BLaER1 (cell line): ENCODE data around the gene BMPR1A.

ENCODE experiments used
- H3K27ac ChIP-seq: shearing (Covaris generic); formaldehyde crosslinking; 2 replicates; pipeline ENCODE4 v1.8.1; 2022
- H3K27me3 ChIP-seq: shearing (Covaris generic); formaldehyde crosslinking; 2 replicates; pipeline ENCODE4 v1.8.1; 2022
- H3K36me3 ChIP-seq: shearing (Covaris generic); formaldehyde crosslinking; 2 replicates; pipeline ENCODE4 v1.8.1; 2022
- H3K4me1 ChIP-seq: shearing (Covaris generic); formaldehyde crosslinking; 2 replicates; pipeline ENCODE4 v1.8.1; 2022
- H3K4me2 ChIP-seq: shearing (Covaris generic); formaldehyde crosslinking; 2 replicates; pipeline ENCODE4 v1.8.1; 2022
- H3K4me3 ChIP-seq: shearing (Covaris generic); formaldehyde crosslinking; 2 replicates; pipeline ENCODE4 v1.8.1; 2022
- H3K9ac ChIP-seq: shearing (Covaris generic); formaldehyde crosslinking; 2 replicates; pipeline ENCODE4 v1.8.1; 2022
- H3K9me3 ChIP-seq: shearing (Covaris generic); formaldehyde crosslinking; 2 replicates; pipeline ENCODE4 v1.8.1; 2022
- H4K20me1 ChIP-seq: shearing (Covaris generic); formaldehyde crosslinking; 2 replicates; pipeline ENCODE4 v1.8.1; 2022
- Cebpa-rat ChIP-seq: shearing (Covaris generic); IDR thresholded peaks from 2 replicates; pipeline ENCODE4 v1.8.1; 2022

BMPR1A gene

DNA sequence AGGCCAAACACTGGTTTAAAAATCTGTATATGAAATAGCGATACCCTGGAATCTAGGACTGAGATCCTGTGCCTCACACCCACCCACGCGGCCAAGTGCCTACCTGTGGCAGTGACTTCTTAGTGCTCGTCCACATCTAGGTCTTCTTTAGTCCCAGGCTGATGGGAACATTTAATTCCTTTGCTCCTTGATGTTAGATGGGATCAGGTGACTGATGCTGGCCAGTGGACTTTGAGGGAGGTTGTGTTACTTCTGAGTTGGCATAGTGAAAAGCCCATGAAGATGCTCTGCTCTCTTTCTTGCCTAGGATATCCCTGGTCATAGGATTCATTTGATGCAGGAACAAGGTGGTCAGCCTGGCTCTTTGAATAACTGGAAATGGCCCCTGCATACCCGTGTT is 59.2 kb downstream of the BMPR1A start:
- Histone ChIP-seq H3K36me3 (no peaks in the 10 kb centered on the region), H3K4me2 (no peak overlapping the region), H3K4me1 (no peaks in the 10 kb centered on the region)

DNA sequence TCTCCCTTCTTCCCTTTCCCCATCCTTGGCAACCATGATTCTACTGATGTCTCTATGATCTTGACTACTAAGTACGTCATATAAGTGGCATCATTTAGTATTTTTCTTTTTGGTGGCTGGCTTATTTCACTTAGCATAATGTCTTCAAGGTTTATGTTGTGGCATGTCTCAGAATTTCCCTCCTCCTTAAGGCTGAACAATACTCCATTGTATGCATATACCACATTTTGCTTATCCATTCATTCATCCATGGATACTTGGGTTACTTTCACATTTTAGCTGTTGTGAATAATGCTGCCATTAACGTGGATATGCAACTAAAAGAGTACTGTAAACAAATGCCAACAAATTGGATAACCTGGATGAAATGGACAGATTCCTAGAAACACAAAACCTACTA is 60.8 kb downstream of the BMPR1A start:
- no peaks in the 10 kb centered on the region for H3K36me3 ChIP-seq
- H3K27me3 ChIP-seq: no peaks in the 10 kb centered on the region
- no peaks in the 10 kb centered on the region for H3K4me1 ChIP-seq
- H3K9me3 ChIP-seq: no peaks in the 10 kb centered on the region
- no peak overlapping the region for H3K27ac ChIP-seq
- H3K4me2 ChIP-seq: no peak overlapping the region
- no peak overlapping the region for H3K4me3 ChIP-seq
- no peaks in the 10 kb centered on the region for H4K20me1 ChIP-seq
- TF ChIP-seq Cebpa-rat: no peak
- no peak overlapping the region for H3K9ac ChIP-seq

More for the DNA sequence above, 59.2 kb downstream of the BMPR1A start:
- H3K4me3 ChIP-seq: no peak overlapping the region
- TF ChIP-seq Cebpa-rat: no peak
- H3K27ac ChIP-seq: no peak overlapping the region
- H4K20me1 ChIP-seq: no peaks in the 10 kb centered on the region
- no peak overlapping the region for H3K9ac ChIP-seq
- no peaks in the 10 kb centered on the region for H3K27me3 ChIP-seq
- H3K9me3 ChIP-seq: no peaks in the 10 kb centered on the region

- H3K4me3 ChIP-seq: no peak overlapping the region
- TF ChIP-seq Cebpa-rat: no peak
- no peaks in the 10 kb centered on the region for H3K9me3 ChIP-seq
- H3K27ac ChIP-seq: no peak overlapping the region
- no peaks in the 10 kb centered on the region for H3K36me3 ChIP-seq
- no peak overlapping the region for H3K9ac ChIP-seq
- H4K20me1 ChIP-seq: no peaks in the 10 kb centered on the region
- no peak overlapping the region for H3K4me2 ChIP-seq
- no peaks in the 10 kb centered on the region for H3K4me1 ChIP-seq
- H3K27me3 ChIP-seq: no peaks in the 10 kb centered on the region
These were observed 63.1 kb downstream of the BMPR1A start for GRCh38 chr10:86819567-86819966.

DNA sequence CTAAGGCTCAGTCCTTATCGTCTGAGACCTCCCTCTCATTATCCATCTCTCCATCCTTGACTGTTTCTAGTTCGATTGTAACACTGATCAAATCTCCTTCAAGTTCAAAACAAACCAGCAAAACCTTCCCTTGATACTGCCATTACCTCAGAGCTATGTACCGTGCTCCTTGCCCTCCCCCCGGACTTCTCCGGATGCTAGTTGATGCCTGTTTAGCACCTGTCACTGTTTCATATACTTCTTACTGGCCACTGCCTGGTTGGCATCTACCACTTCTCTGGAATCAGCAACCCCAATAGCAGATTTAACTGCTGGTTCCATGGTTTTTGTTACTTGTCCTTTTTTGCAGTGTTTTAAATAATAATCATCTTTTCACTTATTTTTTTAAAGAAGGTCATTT is 64.1 kb downstream of the BMPR1A start:
- no peak overlapping the region for H3K4me2 ChIP-seq
- no peaks in the 10 kb centered on the region for H3K4me1 ChIP-seq
- no peak for TF ChIP-seq Cebpa-rat
- no peaks in the 10 kb centered on the region for H4K20me1 ChIP-seq
- no peak overlapping the region for H3K4me3 ChIP-seq
- H3K9me3 ChIP-seq: no peaks in the 10 kb centered on the region
- no peaks in the 10 kb centered on the region for H3K36me3 ChIP-seq
- H3K27me3 ChIP-seq: no peaks in the 10 kb centered on the region
- H3K27ac ChIP-seq: no peak overlapping the region
- no peak overlapping the region for H3K9ac ChIP-seq

- no peak overlapping the region for H3K9ac ChIP-seq
- no peak overlapping the region for H3K4me3 ChIP-seq
- no peaks in the 10 kb centered on the region for H3K36me3 ChIP-seq
- H3K27ac ChIP-seq: no peak overlapping the region
- no peaks in the 10 kb centered on the region for H3K27me3 ChIP-seq
- TF ChIP-seq Cebpa-rat: no peak
- H3K9me3 ChIP-seq: no peaks in the 10 kb centered on the region
- no peaks in the 10 kb centered on the region for H4K20me1 ChIP-seq
- no peaks in the 10 kb centered on the region for H3K4me1 ChIP-seq
- no peak overlapping the region for H3K4me2 ChIP-seq
These were observed 65.1 kb downstream of the BMPR1A start for GRCh38 chr10:86821388-86821999.

DNA sequence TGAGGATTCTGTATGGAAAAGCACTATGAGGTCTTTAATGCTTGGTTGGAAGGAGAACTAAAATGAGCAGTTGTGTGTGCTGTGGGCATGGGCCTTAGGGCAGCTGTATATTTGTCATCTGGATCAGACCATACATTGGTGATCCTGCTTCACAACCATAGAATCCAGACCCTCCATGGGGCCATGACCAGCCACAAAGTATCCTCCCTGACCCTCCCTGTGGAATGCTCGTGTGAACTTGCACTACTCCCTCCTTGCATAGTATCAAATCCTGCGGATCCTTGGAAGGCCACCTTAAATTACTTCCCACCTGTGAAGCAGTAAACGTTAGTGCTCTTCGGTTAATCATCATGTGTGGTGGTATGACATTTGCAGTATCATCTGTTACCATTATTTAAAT is 67.1 kb downstream of the BMPR1A start:
- Histone ChIP-seq H3K27me3 (no peaks in the 10 kb centered on the region), H4K20me1 (no peaks in the 10 kb centered on the region), H3K9me3 (no peaks in the 10 kb centered on the region), H3K4me1 (no peaks in the 10 kb centered on the region), H3K4me2 (no peak overlapping the region), H3K36me3 (no peaks in the 10 kb centered on the region), H3K4me3 (no peak overlapping the region), H3K27ac (no peak overlapping the region), H3K9ac (no peak overlapping the region)
- no peak for TF ChIP-seq Cebpa-rat

- Histone ChIP-seq H3K27me3 (no peaks in the 10 kb centered on the region), H3K27ac (no peak overlapping the region), H3K4me3 (no peak overlapping the region), H3K9me3 (no peaks in the 10 kb centered on the region), H3K4me2 (no peak overlapping the region), H3K9ac (no peak overlapping the region), H3K4me1 (no peaks in the 10 kb centered on the region), H3K36me3 (no peaks in the 10 kb centered on the region), H4K20me1 (no peaks in the 10 kb centered on the region)
- TF ChIP-seq Cebpa-rat: no peak
These were observed 67.7 kb downstream of the BMPR1A start for GRCh38 chr10:86824151-86824550.

DNA sequence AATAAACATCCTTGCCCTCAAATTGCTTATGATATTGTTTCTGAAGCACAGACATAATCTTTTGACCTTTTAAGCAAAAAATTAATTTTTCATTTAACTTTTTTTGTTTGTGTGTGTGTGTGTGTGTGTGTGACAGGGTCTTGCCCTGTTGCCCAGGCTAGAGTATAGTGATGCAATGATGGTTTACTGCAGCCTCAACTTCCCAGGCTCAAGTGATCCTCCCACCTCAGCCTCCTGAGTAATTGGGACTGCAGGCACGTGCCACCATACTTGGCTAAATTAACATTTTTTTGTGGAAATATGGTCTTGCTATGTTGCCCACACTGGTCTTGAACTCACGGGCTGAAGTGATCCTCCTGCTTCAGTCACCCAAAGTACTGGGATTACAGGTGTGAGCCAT is 68.9 kb downstream of the BMPR1A start:
- Histone ChIP-seq H4K20me1 (no peaks in the 10 kb centered on the region), H3K36me3 (no peaks in the 10 kb centered on the region), H3K27me3 (no peaks in the 10 kb centered on the region), H3K9me3 (no peaks in the 10 kb centered on the region), H3K9ac (no peak overlapping the region), H3K4me1 (no peaks in the 10 kb centered on the region), H3K4me2 (no peak overlapping the region), H3K27ac (no peak overlapping the region), H3K4me3 (no peak overlapping the region)
- TF ChIP-seq Cebpa-rat: no peak

- no peak overlapping the region for H3K27ac ChIP-seq
- H3K9me3 ChIP-seq: no peaks in the 10 kb centered on the region
- H3K4me2 ChIP-seq: no peak overlapping the region
- no peak for TF ChIP-seq Cebpa-rat
- no peaks in the 10 kb centered on the region for H3K27me3 ChIP-seq
- no peak overlapping the region for H3K9ac ChIP-seq
- H3K36me3 ChIP-seq: no peaks in the 10 kb centered on the region
- no peaks in the 10 kb centered on the region for H3K4me1 ChIP-seq
- H3K4me3 ChIP-seq: no peak overlapping the region
- H4K20me1 ChIP-seq: no peaks in the 10 kb centered on the region
These were observed 71.2 kb downstream of the BMPR1A start for GRCh38 chr10:86827639-86828038.

GRCh38 chr10:86828145-86828544 is 71.7 kb downstream of the BMPR1A start:
- no peaks in the 10 kb centered on the region for H4K20me1 ChIP-seq
- no peak overlapping the region for H3K4me2 ChIP-seq
- H3K4me3 ChIP-seq: no peak overlapping the region
- H3K27ac ChIP-seq: no peak overlapping the region
- H3K27me3 ChIP-seq: no peaks in the 10 kb centered on the region
- H3K4me1 ChIP-seq: no peaks in the 10 kb centered on the region
- no peak for TF ChIP-seq Cebpa-rat
- no peaks in the 10 kb centered on the region for H3K9me3 ChIP-seq
- H3K36me3 ChIP-seq: no peaks in the 10 kb centered on the region
- no peak overlapping the region for H3K9ac ChIP-seq

- no peak overlapping the region for H3K27ac ChIP-seq
- no peaks in the 10 kb centered on the region for H3K4me1 ChIP-seq
- no peaks in the 10 kb centered on the region for H3K36me3 ChIP-seq
- no peaks in the 10 kb centered on the region for H3K9me3 ChIP-seq
- no peak overlapping the region for H3K9ac ChIP-seq
- H3K4me3 ChIP-seq: no peak overlapping the region
- no peak overlapping the region for H3K4me2 ChIP-seq
- H4K20me1 ChIP-seq: no peaks in the 10 kb centered on the region
- TF ChIP-seq Cebpa-rat: no peak
- H3K27me3 ChIP-seq: no peaks in the 10 kb centered on the region
These were observed 73.1 kb downstream of the BMPR1A start for GRCh38 chr10:86829472-86829871.
